ENCODE measurements around the gene SPIN1.

GRCh38 chr9:88372103-88372654, 16.1 kb upstream of the SPIN1 start:
- TF ChIP-seq CTCF (IDR thresholded peaks at IDR 0.05; ENCODE audit: extremely low read depth in 1 of 2, insufficient read depth in 1 of 2, low read depth in 1 of 2, low read length in 2 of 2) (no peak), EZH2 (IDR thresholded peaks at IDR 0.05; ENCODE audit: borderline replicate concordance, low read depth, low read length, severe bottlenecking) (no peak), JUN (IDR thresholded peaks at IDR 0.05; ENCODE audit: borderline replicate concordance, insufficient read depth, insufficient read length, low read depth) (no peak), POLR2AphosphoS5 (IDR thresholded peaks at IDR 0.05; ENCODE audit: insufficient read depth, low read depth, low read length) (no peak), POLR2A (IDR thresholded peaks at IDR 0.05; ENCODE audit: low read depth, low read length) (no peak)
